Stimulated activated CD4-positive, alpha-beta T cell treated with anti-CD3 and anti-CD28 coated beads, Interleukin-1b, Interleukin-23, amount 100 ng/mL, for 1 hour (primary cell): ENCODE measurements around the gene MRPL52.
"Not testable (repeated sequence)": the region's sequence is repeated elsewhere in the genome, so short reads cannot be mapped to it uniquely, and the experiment has no call there.

ENCODE experiments used
- DNase-seq, 2 donors: peaks; one replicate each; pipeline ENCODE4 v3.0.0-alpha.2; 2020; ENCODE audit warnings: low read depth in 2 of 2

MRPL52 gene

DNA sequence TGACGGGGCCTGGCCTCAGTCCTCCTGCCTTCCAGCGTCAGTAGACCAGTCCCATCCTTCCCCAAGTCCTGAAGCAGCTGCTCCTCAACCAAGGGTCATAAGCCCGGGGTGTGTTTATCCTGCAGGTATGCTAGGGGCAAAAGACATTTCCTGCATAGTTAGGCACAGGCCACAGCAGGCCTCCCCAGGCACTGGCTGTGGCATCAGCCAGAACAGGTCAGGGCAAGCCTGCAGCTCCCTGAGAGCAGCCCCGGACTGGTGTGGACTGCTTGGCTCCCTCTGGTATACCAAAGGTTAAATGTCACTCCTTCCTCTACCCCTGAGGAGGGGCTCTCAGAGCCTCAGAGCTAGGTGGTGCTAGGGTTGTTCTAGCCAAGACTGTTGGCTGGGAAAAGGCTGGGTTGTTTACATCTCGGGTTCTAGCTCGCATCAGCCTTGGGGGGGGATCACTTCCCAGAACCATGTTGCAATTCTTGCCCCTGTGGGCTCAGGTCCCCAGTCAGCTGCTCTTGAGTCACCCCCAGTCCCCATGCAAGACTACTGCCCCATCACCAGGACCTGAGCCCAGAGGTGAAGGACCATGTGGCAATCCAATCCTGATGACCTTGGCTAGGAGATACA lies 9.6 kb downstream of the MRPL52 start:
- DNase-seq: no peak

DNA sequence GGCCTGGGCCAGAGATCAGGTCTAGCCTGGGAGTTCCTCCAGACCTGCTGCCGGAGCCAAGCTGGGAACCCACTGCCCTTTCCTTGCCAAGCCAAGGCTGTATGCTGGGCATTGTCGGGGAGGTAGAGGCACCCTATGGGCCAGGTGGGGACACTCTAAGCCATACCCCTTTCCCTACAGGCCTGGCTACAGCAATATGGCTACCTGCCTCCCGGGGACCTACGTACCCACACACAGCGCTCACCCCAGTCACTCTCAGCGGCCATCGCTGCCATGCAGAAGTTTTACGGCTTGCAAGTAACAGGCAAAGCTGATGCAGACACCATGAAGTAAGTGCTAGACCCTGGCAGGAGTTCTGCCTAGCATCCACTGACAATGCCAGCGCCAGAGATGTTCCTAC lies 11.6 kb downstream of the MRPL52 start:
- no peak for DNase-seq

DNA sequence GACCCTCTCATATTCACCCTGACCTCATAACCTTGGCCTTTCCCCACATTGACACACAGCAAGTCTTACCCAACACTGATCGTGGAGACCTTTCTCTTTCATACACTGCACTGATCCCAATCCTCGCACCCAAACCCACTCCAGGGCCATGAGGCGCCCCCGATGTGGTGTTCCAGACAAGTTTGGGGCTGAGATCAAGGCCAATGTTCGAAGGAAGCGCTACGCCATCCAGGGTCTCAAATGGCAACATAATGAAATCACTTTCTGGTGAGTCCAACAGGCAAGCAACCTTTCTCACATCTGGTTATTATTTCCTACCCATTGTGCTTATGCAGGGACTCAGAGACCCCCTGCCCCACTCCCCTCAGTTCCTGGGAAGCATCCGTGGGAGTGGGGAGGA lies 12.1 kb downstream of the MRPL52 start:
- no peak for DNase-seq

DNA sequence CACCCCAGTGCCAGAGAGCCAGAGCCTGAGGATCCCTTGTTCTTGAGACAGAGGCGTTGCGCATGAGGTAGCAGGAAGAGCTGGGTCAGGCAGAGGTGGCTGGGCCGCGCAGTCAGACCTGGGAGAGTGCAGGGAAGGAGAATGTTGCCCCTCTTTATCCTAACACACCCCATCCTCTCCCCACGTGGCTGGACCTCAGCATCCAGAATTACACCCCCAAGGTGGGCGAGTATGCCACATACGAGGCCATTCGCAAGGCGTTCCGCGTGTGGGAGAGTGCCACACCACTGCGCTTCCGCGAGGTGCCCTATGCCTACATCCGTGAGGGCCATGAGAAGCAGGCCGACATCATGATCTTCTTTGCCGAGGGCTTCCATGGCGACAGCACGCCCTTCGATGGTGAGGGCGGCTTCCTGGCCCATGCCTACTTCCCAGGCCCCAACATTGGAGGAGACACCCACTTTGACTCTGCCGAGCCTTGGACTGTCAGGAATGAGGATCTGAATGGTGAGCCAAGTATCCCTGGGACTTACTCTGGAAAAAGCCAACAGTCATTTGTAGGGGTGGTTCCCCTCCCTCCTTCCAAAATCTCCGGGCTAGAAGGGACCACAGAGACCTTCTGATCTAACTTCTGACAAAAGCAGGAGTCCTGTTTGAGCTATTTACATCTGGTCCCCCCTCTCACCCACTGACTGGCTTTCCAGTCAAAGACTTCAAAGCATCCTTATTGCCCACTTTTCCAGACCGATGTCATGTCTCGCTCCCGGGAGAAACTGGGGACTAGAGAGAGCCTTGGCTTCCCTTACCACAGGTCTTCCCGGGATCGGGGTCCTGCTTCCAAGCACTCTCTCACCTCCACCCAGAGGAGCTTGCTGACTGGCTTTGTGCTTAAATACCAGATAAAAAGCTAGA lies 12.8 kb downstream of the MRPL52 start:
- no peak for DNase-seq

DNA sequence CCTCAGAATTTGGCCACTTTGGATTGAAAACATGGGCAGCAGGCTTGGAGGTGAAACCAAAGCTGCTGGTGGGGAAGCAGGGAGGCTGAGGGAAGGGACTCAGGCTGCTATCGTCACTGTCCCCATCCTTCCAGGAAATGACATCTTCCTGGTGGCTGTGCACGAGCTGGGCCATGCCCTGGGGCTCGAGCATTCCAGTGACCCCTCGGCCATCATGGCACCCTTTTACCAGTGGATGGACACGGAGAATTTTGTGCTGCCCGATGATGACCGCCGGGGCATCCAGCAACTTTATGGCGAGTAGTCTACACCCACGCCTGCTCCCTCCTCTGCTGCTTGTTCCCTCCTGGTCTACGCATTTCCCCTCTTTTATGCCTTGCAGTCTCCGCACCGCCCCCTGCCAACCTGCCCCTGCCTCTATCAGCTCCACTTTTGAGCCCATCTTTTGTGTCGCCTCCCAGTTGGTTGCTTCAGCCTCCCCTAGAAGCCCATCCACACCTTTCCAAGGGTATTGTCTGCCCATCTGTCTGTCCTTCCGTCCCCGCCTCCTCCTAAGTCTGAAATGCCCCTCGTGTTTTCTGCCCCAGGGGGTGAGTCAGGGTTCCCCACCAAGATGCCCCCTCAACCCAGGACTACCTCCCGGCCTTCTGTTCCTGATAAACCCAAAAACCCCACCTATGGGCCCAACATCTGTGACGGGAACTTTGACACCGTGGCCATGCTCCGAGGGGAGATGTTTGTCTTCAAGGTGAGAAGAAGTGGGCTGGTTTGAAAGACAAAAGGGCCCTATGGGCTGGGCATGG lies 13.6 kb downstream of the MRPL52 start:
- no peak for DNase-seq

DNA sequence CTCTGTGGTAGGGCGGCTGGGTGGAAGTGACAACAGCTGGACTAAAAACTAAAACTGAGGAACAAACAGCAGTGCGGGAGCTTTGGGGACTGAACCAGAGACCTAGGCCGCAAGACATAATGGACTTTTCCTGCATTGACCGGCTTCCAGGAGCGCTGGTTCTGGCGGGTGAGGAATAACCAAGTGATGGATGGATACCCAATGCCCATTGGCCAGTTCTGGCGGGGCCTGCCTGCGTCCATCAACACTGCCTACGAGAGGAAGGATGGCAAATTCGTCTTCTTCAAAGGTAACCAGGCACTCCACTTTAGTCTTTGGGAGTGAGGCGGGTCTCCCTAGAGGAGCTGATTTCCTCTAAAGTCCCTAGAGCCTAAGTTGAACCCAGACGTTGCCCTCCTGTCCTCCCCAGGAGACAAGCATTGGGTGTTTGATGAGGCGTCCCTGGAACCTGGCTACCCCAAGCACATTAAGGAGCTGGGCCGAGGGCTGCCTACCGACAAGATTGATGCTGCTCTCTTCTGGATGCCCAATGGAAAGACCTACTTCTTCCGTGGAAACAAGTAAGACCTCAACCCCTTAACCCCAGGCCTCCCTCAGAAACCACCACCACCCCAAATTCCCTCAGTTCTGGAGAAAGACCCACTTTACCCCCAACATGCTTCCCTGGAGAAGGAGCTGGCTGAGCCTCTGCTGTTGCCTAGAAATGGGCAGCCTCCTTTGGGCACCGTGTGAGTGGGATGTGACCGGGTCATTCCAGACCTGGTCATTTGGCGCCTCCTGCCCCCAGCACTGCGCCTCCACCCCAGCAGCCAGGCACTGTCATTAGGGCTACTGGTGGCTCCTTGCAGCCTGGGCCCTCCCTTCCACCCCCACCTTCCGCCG lies 14.8 kb downstream of the MRPL52 start:
- DNase-seq: no peak

DNA sequence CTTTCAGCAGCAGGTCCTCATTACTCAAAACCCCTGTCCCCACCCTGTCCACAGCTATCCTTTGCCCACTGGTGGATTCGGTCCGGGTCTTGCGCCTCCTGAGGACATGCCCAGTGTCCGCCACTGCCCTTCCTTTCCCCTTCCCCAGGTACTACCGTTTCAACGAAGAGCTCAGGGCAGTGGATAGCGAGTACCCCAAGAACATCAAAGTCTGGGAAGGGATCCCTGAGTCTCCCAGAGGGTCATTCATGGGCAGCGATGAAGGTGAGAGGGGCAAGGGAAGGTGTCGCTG lies 15.4 kb downstream of the MRPL52 start:
- DNase-seq: no peak

DNA sequence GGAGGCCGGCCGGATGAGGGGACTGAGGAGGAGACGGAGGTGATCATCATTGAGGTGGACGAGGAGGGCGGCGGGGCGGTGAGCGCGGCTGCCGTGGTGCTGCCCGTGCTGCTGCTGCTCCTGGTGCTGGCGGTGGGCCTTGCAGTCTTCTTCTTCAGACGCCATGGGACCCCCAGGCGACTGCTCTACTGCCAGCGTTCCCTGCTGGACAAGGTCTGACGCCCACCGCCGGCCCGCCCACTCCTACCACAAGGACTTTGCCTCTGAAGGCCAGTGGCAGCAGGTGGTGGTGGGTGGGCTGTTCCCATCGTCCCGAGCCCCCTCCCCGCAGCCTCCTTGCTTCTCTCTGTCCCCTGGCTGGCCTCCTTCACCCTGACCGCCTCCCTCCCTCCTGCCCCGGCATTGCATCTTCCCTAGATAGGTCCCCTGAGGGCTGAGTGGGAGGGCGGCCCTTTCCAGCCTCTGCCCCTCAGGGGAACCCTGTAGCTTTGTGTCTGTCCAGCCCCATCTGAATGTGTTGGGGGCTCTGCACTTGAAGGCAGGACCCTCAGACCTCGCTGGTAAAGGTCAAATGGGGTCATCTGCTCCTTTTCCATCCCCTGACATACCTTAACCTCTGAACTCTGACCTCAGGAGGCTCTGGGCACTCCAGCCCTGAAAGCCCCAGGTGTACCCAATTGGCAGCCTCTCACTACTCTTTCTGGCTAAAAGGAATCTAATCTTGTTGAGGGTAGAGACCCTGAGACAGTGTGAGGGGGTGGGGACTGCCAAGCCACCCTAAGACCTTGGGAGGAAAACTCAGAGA lies 16.3 kb downstream of the MRPL52 start:
- DNase-seq: no peak

DNA sequence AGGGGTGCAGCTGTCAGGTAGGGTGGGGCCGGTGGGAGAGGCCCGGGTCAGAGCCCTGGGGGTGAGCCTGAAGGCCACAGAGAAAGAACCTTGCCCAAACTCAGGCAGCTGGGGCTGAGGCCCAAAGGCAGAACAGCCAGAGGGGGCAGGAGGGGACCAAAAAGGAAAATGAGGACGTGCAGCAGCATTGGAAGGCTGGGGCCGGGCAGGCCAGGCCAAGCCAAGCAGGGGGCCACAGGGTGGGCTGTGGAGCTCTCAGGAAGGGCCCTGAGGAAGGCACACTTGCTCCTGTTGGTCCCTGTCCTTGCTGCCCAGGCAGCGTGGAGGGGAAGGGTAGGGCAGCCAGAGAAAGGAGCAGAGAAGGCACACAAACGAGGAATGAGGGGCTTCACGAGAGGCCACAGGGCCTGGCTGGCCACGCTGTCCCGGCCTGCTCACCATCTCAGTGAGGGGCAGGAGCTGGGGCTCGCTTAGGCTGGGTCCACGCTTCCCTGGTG lies 17.2 kb downstream of the MRPL52 start:
- DNase-seq: no peak

DNA sequence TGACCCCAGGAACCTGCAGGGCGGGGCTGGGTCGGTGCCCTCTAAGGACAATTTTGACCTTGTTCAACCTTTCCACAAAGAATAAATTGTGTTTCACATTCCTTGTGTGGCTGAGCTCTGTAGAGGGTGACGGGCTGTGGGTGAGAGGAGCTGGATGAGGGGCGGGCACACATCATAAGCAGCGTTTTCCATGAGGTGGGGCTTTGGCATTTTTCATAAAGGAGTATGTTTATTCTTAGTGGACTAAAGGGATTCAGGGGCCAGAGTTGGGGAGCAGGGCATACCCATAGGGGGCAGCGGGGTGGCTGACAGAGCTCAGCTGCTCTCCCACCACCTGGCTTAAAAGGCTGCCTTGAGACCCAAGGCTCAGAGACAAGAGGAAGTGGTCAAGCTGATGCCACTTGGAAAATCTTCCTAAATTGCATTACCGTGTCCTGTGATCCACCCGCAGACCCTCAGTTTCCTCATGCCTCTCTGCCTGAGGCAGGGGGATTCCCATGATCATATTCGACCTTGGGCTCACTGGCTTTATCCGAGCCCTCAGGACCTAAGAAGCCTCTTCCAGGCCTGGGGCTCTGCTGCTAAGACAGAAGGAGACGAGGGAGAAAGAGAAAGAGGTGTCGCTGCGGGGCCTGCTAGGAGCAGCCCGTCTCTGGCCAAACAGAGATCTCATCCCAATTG lies 18.1 kb downstream of the MRPL52 start:
- no peak for DNase-seq

DNA sequence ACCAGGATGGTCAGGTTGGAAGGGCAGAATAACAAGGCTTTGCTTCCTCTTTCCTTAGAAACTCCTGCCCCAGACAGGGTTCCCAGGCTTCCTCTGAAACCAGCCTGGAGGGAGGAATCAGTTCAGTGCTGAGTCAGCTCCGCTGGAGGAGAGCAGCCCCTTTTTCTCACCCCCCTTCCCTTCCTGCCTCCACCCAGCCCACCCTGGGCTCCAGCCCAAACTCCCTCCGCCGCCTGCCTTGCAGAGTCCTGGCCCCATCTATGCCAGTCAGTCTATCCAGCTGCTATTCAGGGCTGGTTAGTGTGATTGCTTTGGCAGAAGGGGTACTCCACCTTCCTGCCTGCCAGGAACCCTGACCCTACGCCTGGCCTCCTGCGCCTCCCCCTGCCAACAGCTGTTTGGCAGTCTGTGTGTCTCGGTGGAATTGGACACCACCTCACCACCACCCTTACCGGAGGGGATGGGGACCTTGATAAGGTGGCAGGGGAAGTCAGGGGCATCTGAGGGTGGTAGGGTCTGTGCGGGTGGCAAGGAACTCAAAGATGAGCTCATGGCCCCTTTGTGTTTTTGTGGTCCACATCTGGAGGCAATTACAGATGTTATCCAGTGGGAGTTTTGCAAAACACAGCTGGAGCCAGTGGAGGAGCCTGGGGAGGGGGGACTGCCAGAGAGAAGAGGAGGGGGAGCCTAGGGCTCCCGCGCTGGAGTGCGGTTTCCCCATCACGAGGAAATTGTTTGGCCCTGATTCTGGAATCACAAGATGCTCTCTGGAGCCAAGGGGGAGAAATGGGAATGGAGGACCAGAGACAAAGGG lies 18.9 kb downstream of the MRPL52 start:
- no peak for DNase-seq

DNA sequence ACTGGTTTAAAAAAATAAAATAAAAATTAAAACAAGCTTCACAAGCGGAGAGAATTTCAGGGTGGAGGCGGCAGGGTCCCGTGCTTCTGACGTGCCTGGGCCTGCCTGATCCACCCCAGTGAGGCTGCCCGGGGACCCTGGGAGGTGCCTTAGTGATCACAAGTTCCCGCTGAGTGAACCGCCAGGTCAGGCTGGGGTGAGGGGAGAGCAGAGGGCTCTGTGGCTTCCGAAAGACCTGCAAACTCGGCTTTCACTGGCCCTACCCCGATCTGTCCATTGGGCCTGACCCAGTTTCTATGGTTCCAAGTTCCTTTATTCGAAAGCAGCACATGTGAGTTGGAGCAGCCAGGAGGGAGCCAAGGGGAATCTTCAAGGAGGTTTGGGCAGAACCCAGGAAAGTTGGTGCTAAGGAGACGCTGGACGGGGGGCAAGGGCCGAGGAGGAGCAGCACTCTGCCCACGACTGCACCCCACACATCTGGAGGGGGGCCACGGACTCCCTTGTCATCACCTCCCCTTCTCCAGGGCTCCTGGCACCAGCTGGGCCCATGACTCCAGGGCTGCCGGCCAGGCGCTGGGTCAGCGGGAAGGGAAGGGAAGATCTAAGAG lies 19.6 kb downstream of the MRPL52 start:
- DNase-seq: no peak

DNA sequence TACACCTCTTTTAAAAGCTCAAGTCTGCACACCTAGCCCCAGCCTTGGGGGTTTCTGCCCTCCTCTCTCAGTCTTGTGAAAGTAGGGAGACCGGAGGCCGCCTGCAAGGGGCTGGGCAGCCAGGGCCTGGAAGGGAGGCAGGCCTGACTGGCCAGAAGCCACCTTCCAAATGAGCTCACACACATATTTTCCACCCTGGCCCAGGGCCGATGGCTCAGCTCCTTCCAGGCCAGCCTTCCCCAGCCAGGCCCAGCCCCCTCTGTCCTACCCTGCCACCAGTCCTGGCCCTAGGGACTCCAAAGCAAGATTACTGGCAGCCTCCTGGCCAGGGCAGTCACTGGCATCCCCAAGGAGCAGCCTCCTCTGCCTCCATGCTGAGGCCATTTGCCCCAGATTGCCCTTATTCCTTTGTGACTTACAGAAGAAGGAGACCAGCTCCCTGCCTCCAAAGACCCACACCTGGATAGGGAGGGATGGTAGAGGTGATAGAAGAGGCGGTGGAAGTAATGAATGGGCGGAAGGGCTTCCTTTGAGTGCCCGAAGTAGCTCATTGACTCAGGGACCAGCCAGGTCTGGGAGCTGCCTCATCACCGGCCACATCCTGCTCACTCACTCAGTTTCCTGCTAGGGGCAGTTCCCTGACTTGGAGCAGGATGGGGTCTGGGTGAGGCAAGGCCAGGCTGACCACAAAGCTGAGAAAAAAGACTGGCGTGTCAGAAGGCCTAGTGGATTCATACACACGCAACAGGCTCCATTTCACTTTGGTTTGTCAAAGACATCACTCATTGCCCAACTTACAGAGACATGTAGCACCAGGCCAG lies 21.5 kb downstream of the MRPL52 start:
- no peak for DNase-seq

DNA sequence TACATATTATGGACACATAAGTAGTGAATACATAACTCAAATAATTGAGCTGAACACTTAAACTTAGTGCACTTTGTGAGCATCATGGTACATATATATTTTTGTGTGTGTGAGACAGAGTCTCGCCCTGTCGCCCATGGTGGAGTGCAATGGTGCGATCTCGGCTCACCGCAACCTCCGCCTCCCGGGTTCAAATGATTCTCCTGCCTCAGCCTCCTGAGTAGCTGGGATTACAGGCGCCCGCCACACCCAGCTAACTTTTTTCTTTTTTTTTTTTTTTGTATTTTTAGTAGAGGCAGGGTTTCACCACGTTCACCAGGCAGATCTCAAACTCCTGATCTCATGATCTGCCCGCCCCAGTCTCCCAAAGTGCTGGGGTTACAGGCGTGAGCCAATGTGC lies 22.5 kb downstream of the MRPL52 start:
- not testable (repeated sequence) for DNase-seq

DNA sequence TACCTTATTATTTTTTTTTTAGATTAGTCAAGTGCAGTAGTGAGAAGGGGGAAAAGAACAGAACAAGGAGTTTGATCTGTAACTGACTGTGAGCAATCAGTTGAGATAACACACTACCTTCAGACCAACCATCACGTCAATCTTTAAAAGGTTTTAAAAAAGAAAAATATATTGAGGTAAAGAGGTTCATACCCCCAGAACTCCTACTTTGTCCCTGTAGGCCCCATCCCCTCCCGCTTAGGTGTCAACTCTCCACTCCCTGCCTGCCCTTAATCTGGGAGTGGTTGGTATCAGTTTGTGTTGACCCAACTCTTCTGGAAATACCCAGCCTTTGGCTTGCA lies 22.9 kb downstream of the MRPL52 start:
- no peak for DNase-seq

DNA sequence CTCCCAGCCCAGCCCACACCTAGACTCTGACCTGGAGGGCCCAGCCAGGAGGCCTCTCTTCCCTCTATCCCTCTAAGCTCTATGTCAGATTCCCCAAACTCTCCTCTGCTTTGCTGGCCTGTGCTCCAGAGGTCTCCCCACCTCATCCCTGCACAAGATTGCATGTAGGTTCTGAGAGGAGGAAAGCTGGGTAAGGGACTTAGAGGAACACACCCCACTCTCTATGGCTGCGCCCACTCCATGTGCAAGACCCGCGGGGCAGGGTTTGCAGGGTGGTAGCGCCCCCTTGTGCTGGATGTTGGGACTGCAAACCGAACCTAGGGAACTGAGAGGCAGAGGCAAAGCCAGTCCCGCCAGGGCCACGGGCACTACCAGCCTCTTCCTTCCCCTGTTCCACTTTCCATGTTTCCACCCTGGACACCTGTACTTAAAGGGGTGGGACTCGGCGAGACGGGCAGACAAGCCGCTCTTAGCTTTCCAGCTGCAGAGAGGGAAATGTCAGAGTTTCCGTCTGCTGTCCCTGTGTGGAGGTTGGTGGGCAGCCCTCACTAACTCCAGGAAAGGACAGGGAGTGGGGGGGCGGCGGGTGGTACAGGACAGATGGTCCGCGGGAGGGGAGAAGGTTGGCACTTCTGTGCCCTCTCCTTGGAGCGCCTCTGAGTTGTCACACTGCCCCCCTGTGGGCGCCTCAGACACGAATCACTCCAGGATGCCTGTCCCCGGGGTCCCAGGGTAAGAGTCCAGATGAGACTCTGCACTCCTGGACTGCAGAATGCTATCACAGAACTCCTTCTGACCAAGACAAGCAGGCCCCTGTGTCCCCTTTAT lies 23.5 kb downstream of the MRPL52 start:
- peak; percentile 79 to 97 for DNase-seq

DNA sequence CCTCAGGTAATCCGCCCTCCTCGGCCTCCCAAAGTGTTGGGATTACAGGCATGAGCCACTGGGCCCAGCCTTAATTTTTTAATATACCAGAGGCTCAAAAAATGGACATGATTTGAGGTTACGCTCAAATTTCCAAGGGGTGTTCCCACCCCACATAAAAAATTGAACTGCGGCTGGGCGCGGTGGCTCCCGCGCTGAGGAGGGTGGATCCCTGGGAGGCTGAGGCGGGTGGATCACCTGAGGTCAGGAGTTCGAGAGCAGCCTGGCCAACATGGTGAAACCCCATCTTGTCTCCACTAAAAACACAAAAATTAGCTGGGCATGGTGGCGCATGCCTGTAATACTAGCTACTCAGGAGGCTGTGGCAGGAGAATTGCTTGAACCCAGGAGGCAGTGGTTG lies 24.6 kb downstream of the MRPL52 start:
- DNase-seq: not testable (repeated sequence)
